ENCODE results near the gene HYCC2. TPM values are rescaled to one million over a fixed set of nuclear protein-coding genes. Genes with fewer than 3 reads are reported as not detected.

The HYCC2 gene
- total RNA-seq, 1 donor from 2014 or later = 21.8 TPM

DNA sequence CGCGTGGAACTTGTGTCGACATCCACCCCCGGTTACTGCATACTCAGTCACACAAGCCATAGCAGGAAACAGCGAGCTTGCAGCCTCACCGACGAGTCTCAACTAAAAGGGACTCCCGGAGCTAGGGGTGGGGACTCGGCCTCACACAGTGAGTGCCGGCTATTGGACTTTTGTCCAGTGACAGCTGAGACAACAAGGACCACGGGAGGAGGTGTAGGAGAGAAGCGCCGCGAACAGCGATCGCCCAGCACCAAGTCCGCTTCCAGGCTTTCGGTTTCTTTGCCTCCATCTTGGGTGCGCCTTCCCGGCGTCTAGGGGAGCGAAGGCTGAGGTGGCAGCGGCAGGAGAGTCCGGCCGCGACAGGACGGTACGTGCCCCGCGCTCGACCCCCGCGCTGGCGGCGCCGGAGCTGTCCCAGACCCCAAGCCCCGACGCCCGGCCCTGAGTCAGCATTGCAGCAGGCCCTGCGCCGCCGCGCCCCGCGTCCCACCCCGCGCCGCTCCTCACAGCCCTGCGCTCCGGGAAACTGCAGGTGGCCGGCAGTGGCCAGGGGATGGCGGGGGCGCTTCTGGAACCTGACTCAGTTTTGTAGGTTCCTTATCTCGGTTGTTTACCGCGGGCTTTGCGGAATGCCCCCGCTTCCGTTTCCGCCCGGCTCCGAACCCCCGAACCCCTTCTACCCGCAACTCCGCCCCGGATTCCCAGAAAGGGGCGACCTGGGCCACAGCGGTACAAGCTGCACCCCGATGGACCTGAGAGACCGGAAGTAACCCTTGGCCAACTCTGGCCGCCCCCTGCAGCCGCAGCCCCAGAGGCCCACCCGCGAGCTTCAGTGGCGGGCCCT is 44.9 kb upstream of the HYCC2 start, which contains the start of gene CFLAR:
Gene CFLAR, plus strand, starts transcription at position 50 of the 844 bp plus-strand sequence. CDS start 13,702 bp downstream, outside the sequence.
- Histone ChIP-seq H3K4me3 (ENCODE audit: insufficient read depth, low read depth, low read length) (peak within 1 kb of the TSS; percentile 79), H3K27me3 (ENCODE audit: insufficient read depth, low read length) (no peaks in the 10 kb centered on the region), H3K4me1 (ENCODE audit: insufficient read depth, low read length) (peaks cover 22% of the 10 kb centered on the region), H3K36me3 (ENCODE audit: insufficient read depth, low read length) (no peaks in the 10 kb centered on the region), H3K79me2 (ENCODE audit: insufficient read depth, low read length) (peaks cover 36% of the 10 kb centered on the region), H3K27ac (ENCODE audit: low read depth, low read length) (peak within 1 kb of the TSS; percentile 97), H3K4me2 (ENCODE audit: low read length) (peak within 1 kb of the TSS; percentile 91), H3K9me3 (ENCODE audit: insufficient read depth, low read depth, low read length) (no peaks in the 10 kb centered on the region), H4K20me1 (ENCODE audit: insufficient read depth, low read length) (no peaks in the 10 kb centered on the region), H2AFZ (ENCODE audit: low read depth, low read length) (peak within 1 kb of the TSS; percentile 88), H3K9ac (ENCODE audit: low read length) (peak within 1 kb of the TSS; percentile 94)
- DNase-seq (ENCODE audit: low read depth) (peak; percentile 70), FAIRE-seq (no peak)
- Mint-ChIP-seq H3K27ac (ENCODE audit: unreplicated experiment) (peak within 1 kb of the TSS; percentile 90), H3K9me3 (ENCODE audit: unreplicated experiment) (peaks cover 6% of the 10 kb centered on the region), H3K4me1 (ENCODE audit: low read depth, unreplicated experiment) (peaks cover 10% of the 10 kb centered on the region), H3K36me3 (ENCODE audit: low read depth, unreplicated experiment) (no peaks in the 10 kb centered on the region), H3K4me3 (ENCODE audit: unreplicated experiment) (peak within 1 kb of the TSS; percentile 87), H3K27me3 (ENCODE audit: low read depth, unreplicated experiment) (no peaks in the 10 kb centered on the region)
- TF ChIP-seq, protein P1, sequence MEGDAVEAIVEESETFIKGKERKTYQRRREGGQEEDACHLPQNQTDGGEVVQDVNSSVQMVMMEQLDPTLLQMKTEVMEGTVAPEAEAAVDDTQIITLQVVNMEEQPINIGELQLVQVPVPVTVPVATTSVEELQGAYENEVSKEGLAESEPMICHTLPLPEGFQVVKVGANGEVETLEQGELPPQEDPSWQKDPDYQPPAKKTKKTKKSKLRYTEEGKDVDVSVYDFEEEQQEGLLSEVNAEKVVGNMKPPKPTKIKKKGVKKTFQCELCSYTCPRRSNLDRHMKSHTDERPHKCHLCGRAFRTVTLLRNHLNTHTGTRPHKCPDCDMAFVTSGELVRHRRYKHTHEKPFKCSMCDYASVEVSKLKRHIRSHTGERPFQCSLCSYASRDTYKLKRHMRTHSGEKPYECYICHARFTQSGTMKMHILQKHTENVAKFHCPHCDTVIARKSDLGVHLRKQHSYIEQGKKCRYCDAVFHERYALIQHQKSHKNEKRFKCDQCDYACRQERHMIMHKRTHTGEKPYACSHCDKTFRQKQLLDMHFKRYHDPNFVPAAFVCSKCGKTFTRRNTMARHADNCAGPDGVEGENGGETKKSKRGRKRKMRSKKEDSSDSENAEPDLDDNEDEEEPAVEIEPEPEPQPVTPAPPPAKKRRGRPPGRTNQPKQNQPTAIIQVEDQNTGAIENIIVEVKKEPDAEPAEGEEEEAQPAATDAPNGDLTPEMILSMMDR (IDR thresholded peaks at IDR 0.05; ENCODE audit: insufficient read depth, low read depth, low read length) = no peak
- TF ChIP-seq EZH2 (IDR thresholded peaks at IDR 0.05; ENCODE audit: insufficient read depth, low read length) = no peak

DNA sequence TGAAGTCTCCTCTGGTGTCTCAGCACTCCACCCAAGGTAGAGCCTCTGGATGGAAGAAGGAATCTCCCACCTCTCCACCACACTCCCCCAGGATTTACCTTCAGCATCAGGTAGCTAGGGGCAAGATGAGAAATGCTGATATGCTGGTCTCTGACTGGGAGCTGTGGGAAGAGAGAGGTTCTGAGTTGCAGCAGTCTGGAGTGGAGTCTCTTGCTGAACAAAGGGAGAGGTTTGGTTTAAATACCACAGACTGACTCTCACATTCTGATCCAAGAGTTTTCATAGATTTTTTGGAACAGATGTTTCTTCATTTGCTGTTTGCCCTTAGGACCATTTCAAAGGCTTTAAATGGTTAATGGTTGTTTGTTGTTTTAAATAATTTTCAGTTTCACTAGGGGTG is 43.4 kb upstream of the HYCC2 start:
- Histone ChIP-seq H4K20me1 (ENCODE audit: insufficient read depth, low read length) (no peaks in the 10 kb centered on the region), H3K36me3 (ENCODE audit: insufficient read depth, low read length) (no peaks in the 10 kb centered on the region), H2AFZ (ENCODE audit: low read depth, low read length) (peak overlapping the region; percentile 19), H3K9ac (ENCODE audit: low read length) (no peak overlapping the region), H3K9me3 (ENCODE audit: insufficient read depth, low read depth, low read length) (no peaks in the 10 kb centered on the region), H3K4me2 (ENCODE audit: low read length) (peak overlapping the region; percentile 91), H3K79me2 (ENCODE audit: insufficient read depth, low read length) (peaks cover 21% of the 10 kb centered on the region), H3K4me1 (ENCODE audit: insufficient read depth, low read length) (peaks cover 22% of the 10 kb centered on the region), H3K4me3 (ENCODE audit: insufficient read depth, low read depth, low read length) (no peak overlapping the region), H3K27me3 (ENCODE audit: insufficient read depth, low read length) (no peaks in the 10 kb centered on the region), H3K27ac (ENCODE audit: low read depth, low read length) (no peak overlapping the region)
- TF ChIP-seq, protein P1 (IDR thresholded peaks at IDR 0.05; ENCODE audit: insufficient read depth, low read depth, low read length) = no peak
- TF ChIP-seq EZH2 (IDR thresholded peaks at IDR 0.05; ENCODE audit: insufficient read depth, low read length) = no peak
- H3K9me3 Mint-ChIP-seq (ENCODE audit: unreplicated experiment) = peaks cover 4% of the 10 kb centered on the region
- DNase-seq (ENCODE audit: low read depth) = peak; percentile 31
- no peak for FAIRE-seq
- H3K4me1 Mint-ChIP-seq (ENCODE audit: low read depth, unreplicated experiment) = peaks cover 7% of the 10 kb centered on the region
- H3K27me3 Mint-ChIP-seq (ENCODE audit: low read depth, unreplicated experiment) = no peaks in the 10 kb centered on the region
- peak overlapping the region; percentile 79 for H3K27ac Mint-ChIP-seq (ENCODE audit: unreplicated experiment)
- H3K4me3 Mint-ChIP-seq (ENCODE audit: unreplicated experiment) = peak overlapping the region; percentile 8
- H3K36me3 Mint-ChIP-seq (ENCODE audit: low read depth, unreplicated experiment) = no peaks in the 10 kb centered on the region

DNA sequence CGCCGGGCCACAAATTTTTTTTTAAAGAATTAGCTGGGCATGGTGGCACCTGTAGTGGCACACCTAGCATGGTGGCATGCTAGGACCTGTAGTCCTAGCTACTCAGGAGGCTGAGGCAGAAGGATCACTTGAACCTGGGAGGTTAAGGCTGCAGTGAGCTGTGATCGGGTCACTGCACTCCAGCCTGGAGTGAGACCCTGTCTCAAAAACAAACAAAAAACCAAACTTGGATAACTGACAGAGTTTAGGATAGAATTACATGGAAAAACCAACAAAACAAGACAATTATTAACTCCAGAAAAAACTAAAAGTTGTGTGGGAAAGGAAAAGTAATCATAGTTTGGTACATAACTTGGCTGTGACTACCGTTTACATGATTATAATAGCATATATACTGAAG is 42.9 kb upstream of the HYCC2 start:
- H4K20me1 ChIP-seq (ENCODE audit: insufficient read depth, low read length) = no peaks in the 10 kb centered on the region
- H2AFZ ChIP-seq (ENCODE audit: low read depth, low read length) = no peak overlapping the region
- H3K36me3 ChIP-seq (ENCODE audit: insufficient read depth, low read length) = no peaks in the 10 kb centered on the region
- Mint-ChIP-seq H3K27ac (ENCODE audit: unreplicated experiment) (no peak overlapping the region), H3K9me3 (ENCODE audit: unreplicated experiment) (peaks cover 2% of the 10 kb centered on the region), H3K4me1 (ENCODE audit: low read depth, unreplicated experiment) (peaks cover 7% of the 10 kb centered on the region), H3K4me3 (ENCODE audit: unreplicated experiment) (no peak overlapping the region), H3K27me3 (ENCODE audit: low read depth, unreplicated experiment) (no peaks in the 10 kb centered on the region), H3K36me3 (ENCODE audit: low read depth, unreplicated experiment) (no peaks in the 10 kb centered on the region)
- H3K9ac ChIP-seq (ENCODE audit: low read length) = no peak overlapping the region
- DNase-seq (ENCODE audit: low read depth) (no peak), FAIRE-seq (no peak)
- TF ChIP-seq, protein P1 (IDR thresholded peaks at IDR 0.05; ENCODE audit: insufficient read depth, low read depth, low read length) = no peak
- TF ChIP-seq EZH2 (IDR thresholded peaks at IDR 0.05; ENCODE audit: insufficient read depth, low read length) = no peak
- no peak overlapping the region for H3K27ac ChIP-seq (ENCODE audit: low read depth, low read length)
- peak overlapping the region; percentile 91 for H3K4me2 ChIP-seq (ENCODE audit: low read length)
- peaks cover 21% of the 10 kb centered on the region for H3K4me1 ChIP-seq (ENCODE audit: insufficient read depth, low read length)
- H3K4me3 ChIP-seq (ENCODE audit: insufficient read depth, low read depth, low read length) = no peak overlapping the region
- peaks cover 16% of the 10 kb centered on the region for H3K79me2 ChIP-seq (ENCODE audit: insufficient read depth, low read length)
- no peaks in the 10 kb centered on the region for H3K27me3 ChIP-seq (ENCODE audit: insufficient read depth, low read length)
- H3K9me3 ChIP-seq (ENCODE audit: insufficient read depth, low read depth, low read length) = no peaks in the 10 kb centered on the region

Measured in astrocyte (in vitro differentiated cells and primary cell).